GM12865 (cell line): Measurements from ENCODE around the gene FBXL17.

Experiments
- DNase-seq: peaks from one replicate; pipeline ENCODE4 v3.0.0; 2010; ENCODE audit warnings: low read depth
- H3K4me3 ChIP-seq: 2 replicates; pipeline ENCODE4 v1.5.1; 2011; ENCODE audit warnings: mild to moderate bottlenecking, low read depth, low read length, control low read depth
- TF ChIP-seq, protein P1 (sequence below): IDR thresholded peaks from 2 replicates; pipeline ENCODE4 v1.5.1; 2011; ENCODE audit warnings: low read length, control low read depth, low read depth, inconsistent platforms; ENCODE audit not compliant: insufficient read depth; ENCODE audit errors: missing control alignments

FBXL17 gene

GRCh38 chr5:108212775-108213346 lies 169.0 kb downstream of the FBXL17 start:
- peak; percentile 3 for DNase-seq
- TF ChIP-seq, protein P1, sequence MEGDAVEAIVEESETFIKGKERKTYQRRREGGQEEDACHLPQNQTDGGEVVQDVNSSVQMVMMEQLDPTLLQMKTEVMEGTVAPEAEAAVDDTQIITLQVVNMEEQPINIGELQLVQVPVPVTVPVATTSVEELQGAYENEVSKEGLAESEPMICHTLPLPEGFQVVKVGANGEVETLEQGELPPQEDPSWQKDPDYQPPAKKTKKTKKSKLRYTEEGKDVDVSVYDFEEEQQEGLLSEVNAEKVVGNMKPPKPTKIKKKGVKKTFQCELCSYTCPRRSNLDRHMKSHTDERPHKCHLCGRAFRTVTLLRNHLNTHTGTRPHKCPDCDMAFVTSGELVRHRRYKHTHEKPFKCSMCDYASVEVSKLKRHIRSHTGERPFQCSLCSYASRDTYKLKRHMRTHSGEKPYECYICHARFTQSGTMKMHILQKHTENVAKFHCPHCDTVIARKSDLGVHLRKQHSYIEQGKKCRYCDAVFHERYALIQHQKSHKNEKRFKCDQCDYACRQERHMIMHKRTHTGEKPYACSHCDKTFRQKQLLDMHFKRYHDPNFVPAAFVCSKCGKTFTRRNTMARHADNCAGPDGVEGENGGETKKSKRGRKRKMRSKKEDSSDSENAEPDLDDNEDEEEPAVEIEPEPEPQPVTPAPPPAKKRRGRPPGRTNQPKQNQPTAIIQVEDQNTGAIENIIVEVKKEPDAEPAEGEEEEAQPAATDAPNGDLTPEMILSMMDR = no peak
- H3K4me3 ChIP-seq = no peak overlapping the region

GRCh38 chr5:108206707-108207106 lies 175.2 kb downstream of the FBXL17 start:
- DNase-seq = no peak

GRCh38 chr5:108201721-108202120 lies 180.2 kb downstream of the FBXL17 start:
- no peak for DNase-seq
- TF ChIP-seq, protein P1 = no peak
- H3K4me3 ChIP-seq = no peak overlapping the region

More at GRCh38 chr5:108206707-108207106, 175.2 kb downstream of the FBXL17 start:
- TF ChIP-seq, protein P1 = no peak
- H3K4me3 ChIP-seq = no peak overlapping the region

- DNase-seq = no peak
- no peak overlapping the region for H3K4me3 ChIP-seq
- TF ChIP-seq, protein P1 = no peak
Observed at GRCh38 chr5:108196276-108196675, 185.6 kb downstream of the FBXL17 start.

DNA sequence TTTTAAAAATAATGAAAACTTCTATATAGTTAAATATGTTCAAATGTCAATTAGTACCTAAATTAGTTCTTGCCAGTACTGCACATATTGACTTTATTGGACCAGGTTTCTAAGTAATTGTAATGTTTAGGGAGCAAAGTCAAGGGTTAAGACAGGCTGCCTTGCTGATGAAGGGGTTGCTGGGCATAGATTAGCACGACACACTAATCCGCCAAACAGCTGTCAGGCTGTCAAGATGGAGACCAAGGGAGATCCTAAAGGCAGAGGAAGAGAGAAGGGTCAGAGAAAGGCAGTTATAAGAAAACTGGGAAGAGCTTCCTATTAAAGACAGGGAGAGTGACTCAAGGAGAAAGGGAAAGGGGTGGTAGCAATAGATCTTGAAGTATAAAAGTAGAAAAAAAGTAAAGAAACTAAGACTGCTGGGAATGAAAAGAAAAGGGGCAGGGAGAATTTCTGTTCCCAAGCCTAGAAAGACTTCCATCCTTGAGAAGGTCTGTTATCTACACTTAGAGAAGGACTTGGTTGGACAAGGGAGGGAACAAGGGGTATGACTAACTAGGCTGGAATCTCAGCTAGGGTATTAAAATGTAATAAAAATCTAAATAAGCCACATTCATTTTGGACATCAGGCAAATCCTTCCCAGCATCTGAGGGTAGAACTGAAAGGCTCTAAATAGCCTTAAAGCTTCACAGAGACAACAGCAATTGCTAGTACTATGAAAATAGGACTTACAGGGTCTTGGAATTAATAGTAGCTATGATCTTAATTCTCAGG lies 188.7 kb downstream of the FBXL17 start:
- no peak for DNase-seq
- no peak overlapping the region for H3K4me3 ChIP-seq
- TF ChIP-seq, protein P1 = no peak

- TF ChIP-seq, protein P1 = no peak
- H3K4me3 ChIP-seq = no peak overlapping the region
- no peak for DNase-seq
Observed at GRCh38 chr5:108184940-108185339, 197.0 kb downstream of the FBXL17 start.
